HUES64 (cell line): ENCODE results near the gene TSPAN11.

Source experiments
- H3K27ac ChIP-seq: 2 replicates; pipeline ENCODE4 v1.7.0; 2013; ENCODE audit warnings: low read depth, low read length, inconsistent platforms
- H3K27me3 ChIP-seq: 2 replicates; pipeline ENCODE4 v1.6.1; 2013; ENCODE audit warnings: mild to moderate bottlenecking, low read length; ENCODE audit not compliant: insufficient read depth
- H3K36me3 ChIP-seq: 2 replicates; pipeline ENCODE4 v1.6.1; 2013; ENCODE audit warnings: mild to moderate bottlenecking, low read length; ENCODE audit not compliant: insufficient read depth
- H3K4me1 ChIP-seq: 2 replicates; pipeline ENCODE4 v1.6.1; 2013; ENCODE audit warnings: mild to moderate bottlenecking, low read length, moderate library complexity; ENCODE audit not compliant: insufficient read depth
- H3K4me3 ChIP-seq: 2 replicates; pipeline ENCODE4 v1.5.1; 2013; ENCODE audit warnings: mild to moderate bottlenecking, low read length, moderate library complexity
- H3K9ac ChIP-seq: 2 replicates; pipeline ENCODE4 v1.6.1; 2013; ENCODE audit warnings: mild to moderate bottlenecking, low read depth, low read length
- H3K9me3 ChIP-seq: 2 replicates; pipeline ENCODE4 v1.6.1; 2013; ENCODE audit warnings: low read depth, low read length; ENCODE audit not compliant: insufficient read depth
- WGBS: fragments of 150-250, 120-280 bp; methylation state at CpG from one replicate; pipeline ENCODE4 v1.1.7; 2013; ENCODE audit warnings: missing lambda C conversion rate; 5-methylcytosine and 5-hydroxymethylcytosine counted together

The TSPAN11 gene

DNA sequence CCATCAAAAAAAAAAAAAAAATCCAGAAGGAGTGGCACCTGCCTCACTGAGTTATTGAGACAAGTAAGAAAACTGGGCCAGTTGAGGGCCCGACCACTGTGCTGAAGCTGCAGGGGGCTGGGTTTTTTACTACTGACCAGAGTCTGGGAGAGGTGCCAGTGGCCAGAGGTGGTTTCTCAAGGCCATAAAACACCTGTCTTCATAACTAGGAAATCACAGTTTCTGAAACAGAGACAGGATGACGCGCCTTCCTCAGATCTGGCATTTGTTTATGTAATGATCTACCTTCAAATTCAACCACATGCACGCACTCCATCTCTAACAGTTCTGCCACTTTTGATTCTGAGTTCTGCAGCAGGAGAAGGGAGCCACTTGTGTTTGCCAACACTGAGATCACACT lies 12.7 kb downstream of the TSPAN11 start:
- Histone ChIP-seq H3K36me3 (no peaks in the 10 kb centered on the region), H3K27me3 (no peaks in the 10 kb centered on the region), H3K9me3 (peaks cover 5% of the 10 kb centered on the region; the same call in 1 of the 2 replicates), H3K4me1 (no peaks in the 10 kb centered on the region), H3K4me3 (no peak overlapping the region), H3K27ac (no peak overlapping the region), H3K9ac (no peak overlapping the region)
- 92% methylated on average over 4 of the region's 4 CpGs for WGBS

DNA sequence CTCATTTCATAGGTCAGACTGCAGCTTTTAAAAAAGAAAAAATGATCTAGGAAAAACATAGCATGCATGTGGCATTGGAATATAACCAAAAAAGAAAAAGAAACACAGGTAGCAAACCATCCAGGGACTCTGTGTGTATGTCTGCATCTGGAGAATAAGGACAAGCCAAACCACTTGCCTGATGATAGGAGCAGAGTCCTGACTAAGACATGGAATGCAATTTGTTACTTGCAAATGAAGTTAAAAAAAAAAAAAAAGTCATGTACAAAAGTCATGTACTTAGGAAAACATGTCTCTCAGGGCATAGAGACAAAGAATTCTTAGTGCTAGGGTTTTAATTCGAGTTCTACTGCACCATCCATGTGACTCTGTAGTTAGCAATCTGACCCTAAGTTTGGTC lies 15.9 kb downstream of the TSPAN11 start:
- Histone ChIP-seq H3K36me3 (no peaks in the 10 kb centered on the region), H3K9me3 (no peaks in the 10 kb centered on the region), H3K4me3 (no peak overlapping the region), H3K4me1 (no peaks in the 10 kb centered on the region), H3K9ac (no peak overlapping the region), H3K27ac (no peak overlapping the region), H3K27me3 (no peaks in the 10 kb centered on the region)
- 83% methylated on average over 1 of the region's 1 CpG for WGBS

DNA sequence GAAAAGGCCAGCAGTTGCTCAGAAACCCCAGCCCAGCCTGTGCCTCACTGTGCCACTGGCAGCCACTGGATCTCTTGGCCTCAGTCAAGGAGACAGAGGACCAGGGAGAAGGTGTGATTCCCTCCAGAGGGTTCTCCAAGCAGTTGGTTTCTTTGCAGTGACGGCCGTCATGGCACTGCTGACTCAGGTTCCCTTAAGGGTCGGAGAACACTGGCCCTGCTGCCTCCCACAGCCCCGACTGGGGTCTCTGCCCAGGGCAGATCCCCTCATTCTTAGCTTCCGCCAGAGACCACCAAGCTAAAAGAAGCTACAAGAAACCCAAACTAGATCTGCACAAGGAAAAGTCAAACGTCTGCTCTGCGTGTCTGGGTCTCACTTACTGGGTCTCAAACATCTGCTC lies 16.4 kb downstream of the TSPAN11 start:
- no peak overlapping the region for H3K9ac ChIP-seq
- no peaks in the 10 kb centered on the region for H3K27me3 ChIP-seq
- no peaks in the 10 kb centered on the region for H3K9me3 ChIP-seq
- H3K36me3 ChIP-seq = no peaks in the 10 kb centered on the region
- no peak overlapping the region for H3K4me3 ChIP-seq
- no peaks in the 10 kb centered on the region for H3K4me1 ChIP-seq
- no peak overlapping the region for H3K27ac ChIP-seq
- WGBS = 80% methylated on average over 7 of the region's 7 CpGs

DNA sequence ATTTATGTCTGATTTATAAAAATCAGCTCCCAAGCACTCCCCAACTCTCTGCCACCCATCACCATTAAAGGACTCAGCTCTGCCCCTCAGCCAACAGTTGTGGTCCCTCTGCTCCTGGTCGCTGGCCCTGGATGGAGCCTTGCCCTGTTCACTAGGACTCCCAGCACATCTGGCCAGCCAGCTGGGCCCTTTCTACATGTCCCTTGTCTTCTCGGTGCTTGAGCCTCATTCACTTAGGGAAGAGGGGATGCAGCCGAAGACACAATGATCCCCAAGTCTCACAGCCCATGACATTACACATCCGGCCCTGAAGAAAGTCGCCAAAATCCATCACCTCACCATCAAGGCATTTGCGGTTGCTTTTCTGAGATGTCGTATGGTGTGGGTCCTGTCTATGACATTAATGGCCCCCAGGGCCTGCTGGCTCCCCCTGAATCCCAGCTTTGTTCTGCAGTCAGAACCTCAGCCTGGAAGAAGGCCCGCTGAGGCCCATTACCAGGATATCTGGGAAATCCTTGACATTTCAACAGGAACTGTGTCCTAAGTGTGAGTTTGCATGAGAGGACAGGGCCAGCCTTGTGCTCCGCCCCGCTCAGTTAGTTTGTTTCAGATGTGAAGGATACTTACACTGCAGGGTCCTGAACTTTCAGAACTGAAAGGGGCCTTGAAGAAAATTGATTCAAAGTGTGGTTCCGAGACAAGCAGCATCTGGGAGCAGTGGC lies 19.1 kb downstream of the TSPAN11 start:
- Histone ChIP-seq H3K4me1 (no peaks in the 10 kb centered on the region), H3K27ac (no peak overlapping the region), H3K36me3 (no peaks in the 10 kb centered on the region), H3K9ac (no peak overlapping the region), H3K4me3 (no peak overlapping the region), H3K9me3 (no peaks in the 10 kb centered on the region), H3K27me3 (no peaks in the 10 kb centered on the region)
- WGBS = 94% methylated on average over 11 of the region's 11 CpGs

DNA sequence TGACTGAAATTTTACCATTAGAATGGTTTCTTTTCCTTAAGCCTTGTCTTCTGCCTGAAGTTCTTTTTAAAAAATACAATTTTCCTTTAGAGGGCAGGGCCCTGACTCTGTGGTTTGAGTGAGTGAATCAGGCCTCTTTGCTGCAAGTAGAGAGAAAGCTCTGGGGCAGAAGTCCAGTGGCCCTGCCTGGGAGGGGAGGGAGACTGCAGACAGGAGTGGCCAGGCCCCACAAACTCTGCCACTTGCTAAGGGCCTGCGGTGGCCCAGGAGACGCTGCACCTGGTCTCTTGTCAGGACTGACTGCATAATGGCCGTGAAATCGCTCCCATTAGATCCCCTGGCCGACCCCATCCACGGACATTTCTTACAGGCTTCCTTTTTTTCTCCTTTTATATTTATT lies 25.5 kb downstream of the TSPAN11 start:
- Histone ChIP-seq H3K27me3 (no peaks in the 10 kb centered on the region), H3K27ac (no peak overlapping the region), H3K4me1 (no peaks in the 10 kb centered on the region), H3K9ac (no peak overlapping the region), H3K36me3 (no peaks in the 10 kb centered on the region), H3K9me3 (no peaks in the 10 kb centered on the region), H3K4me3 (no peak overlapping the region)
- WGBS = 82% methylated on average over 6 of the region's 6 CpGs

DNA sequence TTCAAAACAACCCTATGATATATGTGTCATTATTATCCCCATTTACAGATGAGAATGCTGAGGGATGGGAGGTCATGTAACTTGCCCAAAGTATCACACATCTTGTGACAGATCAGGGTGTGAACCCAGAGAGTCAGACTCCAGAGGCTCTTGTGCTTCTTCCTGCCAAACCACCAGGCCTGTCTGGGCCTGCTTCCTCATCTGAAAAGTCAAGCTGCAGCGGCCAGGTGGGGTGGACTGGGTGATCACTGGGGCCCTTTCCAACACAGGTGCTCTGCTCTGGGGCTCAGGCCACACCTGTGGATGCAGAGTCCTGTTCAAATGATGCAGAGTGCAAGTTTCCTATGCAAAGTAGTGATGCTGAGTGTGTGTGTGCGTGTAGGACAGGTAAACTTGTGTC lies 26.7 kb downstream of the TSPAN11 start:
- Histone ChIP-seq H3K4me1 (no peaks in the 10 kb centered on the region), H3K36me3 (no peaks in the 10 kb centered on the region), H3K4me3 (no peak overlapping the region), H3K27ac (no peak overlapping the region), H3K9ac (no peak overlapping the region), H3K27me3 (no peaks in the 10 kb centered on the region), H3K9me3 (no peaks in the 10 kb centered on the region)
- WGBS = 98% methylated on average over 2 of the region's 2 CpGs

DNA sequence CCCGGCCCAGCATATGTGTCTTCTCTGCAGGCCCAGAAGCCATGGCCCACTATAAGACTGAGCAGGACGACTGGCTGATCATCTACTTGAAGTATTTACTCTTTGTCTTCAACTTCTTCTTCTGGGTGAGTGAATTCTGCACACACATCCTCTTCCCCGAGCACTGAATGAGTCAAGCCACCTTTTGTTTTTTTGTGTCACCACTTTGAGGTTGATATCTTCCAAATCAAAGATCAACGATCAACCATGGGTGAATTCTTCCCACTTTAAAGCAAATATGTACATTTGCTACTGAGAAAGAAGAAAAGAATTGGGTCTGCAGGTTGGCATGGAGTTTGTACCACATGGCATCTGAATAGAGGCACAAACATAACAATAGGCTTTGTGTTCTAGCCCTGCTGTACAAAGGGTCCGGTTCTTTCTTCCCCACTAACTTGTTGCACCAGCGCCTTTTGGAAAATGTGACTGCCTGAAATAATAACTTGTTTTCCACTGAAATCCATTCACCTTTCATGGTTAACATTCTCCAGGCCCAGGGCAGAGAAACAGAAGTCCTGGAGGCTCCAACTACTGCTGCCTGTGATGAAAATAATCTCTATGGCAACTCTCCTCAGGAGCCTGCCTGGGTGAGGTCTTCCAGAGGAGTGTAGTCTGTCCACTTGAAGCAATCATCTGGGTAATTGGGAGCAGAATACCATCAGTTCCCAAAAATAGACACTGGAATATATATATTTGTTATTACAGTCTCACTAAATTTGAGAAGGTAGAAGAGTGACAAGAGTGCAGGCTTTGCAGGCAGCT lies 27.6 kb downstream of the TSPAN11 start:
- Histone ChIP-seq H3K36me3 (no peaks in the 10 kb centered on the region), H3K27ac (no peak overlapping the region), H3K9ac (no peak overlapping the region), H3K27me3 (no peaks in the 10 kb centered on the region), H3K4me3 (no peak overlapping the region), H3K9me3 (no peaks in the 10 kb centered on the region), H3K4me1 (no peaks in the 10 kb centered on the region)
- 88% methylated on average over 6 of the region's 6 CpGs for WGBS

DNA sequence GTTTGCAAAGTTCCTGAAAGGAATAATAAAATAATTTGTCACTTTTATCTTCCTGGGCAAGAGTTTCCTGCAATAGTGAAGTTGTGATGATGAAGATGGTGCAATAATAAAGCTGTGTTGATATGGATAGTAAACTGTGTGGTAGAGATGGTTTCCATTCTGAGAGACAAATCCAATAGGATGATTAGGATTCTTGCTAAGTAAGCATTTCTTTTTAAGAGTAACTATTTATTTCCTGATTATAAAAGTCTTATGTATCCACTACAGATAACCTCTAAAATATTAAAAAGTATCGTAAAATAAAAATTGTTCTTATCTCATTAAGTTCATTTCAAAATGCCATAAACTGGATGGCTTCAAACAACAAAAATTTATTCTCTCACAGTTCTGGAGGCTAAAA lies 28.7 kb downstream of the TSPAN11 start:
- no peaks in the 10 kb centered on the region for H3K36me3 ChIP-seq
- H3K4me1 ChIP-seq = no peaks in the 10 kb centered on the region
- H3K27ac ChIP-seq = no peak overlapping the region
- no peaks in the 10 kb centered on the region for H3K27me3 ChIP-seq
- WGBS = 100% methylated on average over 1 of the region's 1 CpG
- no peak overlapping the region for H3K4me3 ChIP-seq
- no peaks in the 10 kb centered on the region for H3K9me3 ChIP-seq
- H3K9ac ChIP-seq = no peak overlapping the region

DNA sequence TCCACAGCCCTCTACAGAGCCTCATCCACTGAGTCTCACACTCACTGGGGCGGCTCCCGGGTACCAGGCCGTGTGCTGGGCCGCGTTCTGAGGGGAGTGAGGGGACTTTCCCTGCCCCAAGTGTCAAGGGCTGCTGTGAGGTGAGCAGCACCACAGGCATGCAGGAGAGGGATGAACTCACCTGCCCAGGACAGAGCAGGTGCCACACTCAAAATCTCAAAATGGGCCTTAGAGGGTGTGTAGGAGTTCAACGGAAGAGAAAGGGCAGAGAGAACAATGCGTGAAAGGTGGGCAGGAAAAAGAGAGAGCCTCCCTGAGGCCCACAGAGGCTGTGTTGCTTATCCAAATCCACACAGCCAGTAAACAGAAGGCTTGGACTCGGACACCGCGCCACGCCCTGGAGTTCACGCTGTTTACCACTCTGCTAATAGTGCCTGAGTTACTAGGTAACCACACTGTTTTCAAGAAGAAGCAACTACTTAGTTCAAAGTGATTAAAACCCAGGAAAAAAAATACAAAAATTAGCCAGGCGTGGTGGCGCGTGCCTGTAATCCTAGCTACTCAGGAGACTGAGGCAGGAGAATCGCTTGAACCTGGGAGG lies 32.7 kb downstream of the TSPAN11 start:
- no peaks in the 10 kb centered on the region for H3K27me3 ChIP-seq
- no peak overlapping the region for H3K27ac ChIP-seq
- no peaks in the 10 kb centered on the region for H3K36me3 ChIP-seq
- no peaks in the 10 kb centered on the region for H3K9me3 ChIP-seq
- no peak overlapping the region for H3K4me3 ChIP-seq
- WGBS = 94% methylated on average over 16 of the region's 16 CpGs
- no peak overlapping the region for H3K9ac ChIP-seq
- H3K4me1 ChIP-seq = no peaks in the 10 kb centered on the region

DNA sequence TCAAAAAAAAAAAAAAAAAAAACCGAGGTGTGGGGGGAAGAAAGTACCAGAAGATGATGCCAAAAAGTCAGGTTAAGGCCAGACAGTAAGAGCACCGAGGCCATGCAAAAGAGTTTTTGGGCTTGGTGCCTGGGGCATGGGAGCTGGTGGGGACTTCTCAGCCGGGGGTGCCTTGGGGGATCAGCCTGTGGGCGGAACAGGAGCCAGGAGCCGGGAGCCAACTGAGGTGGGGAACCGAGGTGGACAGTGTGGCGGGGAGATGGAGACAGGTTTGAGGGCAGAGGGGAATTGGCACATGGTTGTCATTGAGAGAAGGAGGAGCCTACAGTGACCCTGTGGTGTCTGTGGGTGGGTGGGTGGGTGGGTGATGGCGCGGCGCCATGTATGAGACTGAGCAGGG lies 33.2 kb downstream of the TSPAN11 start:
- Histone ChIP-seq H3K4me3 (no peak overlapping the region), H3K27ac (no peak overlapping the region), H3K9ac (no peak overlapping the region), H3K4me1 (no peaks in the 10 kb centered on the region), H3K27me3 (no peaks in the 10 kb centered on the region), H3K36me3 (no peaks in the 10 kb centered on the region), H3K9me3 (no peaks in the 10 kb centered on the region)
- WGBS = 93% methylated on average over 10 of the region's 10 CpGs

DNA sequence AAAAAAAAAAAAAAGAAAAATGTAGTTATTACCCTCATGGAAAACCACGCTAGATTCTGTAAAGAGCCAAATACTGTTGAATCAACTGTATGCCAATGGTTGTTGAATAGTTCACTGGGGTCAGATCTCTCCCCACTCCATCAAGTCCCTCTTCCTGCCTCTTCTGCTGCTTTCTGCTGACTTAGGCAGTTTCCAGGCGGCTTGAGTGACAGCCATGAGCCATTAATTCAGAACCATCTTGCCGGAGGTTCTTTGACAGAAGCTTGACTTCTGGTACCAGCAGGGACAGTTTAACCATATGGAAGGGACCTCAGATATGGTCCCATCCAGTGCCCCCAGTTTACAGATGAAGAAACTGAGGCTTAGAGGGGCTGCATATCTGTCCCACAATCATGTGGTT lies 34.5 kb downstream of the TSPAN11 start:
- Histone ChIP-seq H3K36me3 (no peaks in the 10 kb centered on the region), H3K9ac (no peak overlapping the region), H3K27ac (no peak overlapping the region), H3K27me3 (no peaks in the 10 kb centered on the region), H3K9me3 (no peaks in the 10 kb centered on the region), H3K4me1 (no peaks in the 10 kb centered on the region), H3K4me3 (no peak overlapping the region)
- WGBS = 92% methylated on average over 3 of the region's 3 CpGs
